Placental epithelial cell (primary cell): ENCODE results near the gene DDX21. TPM values are rescaled to one million over a fixed set of nuclear protein-coding genes. Genes with fewer than 3 reads are reported as not detected.

Source experiments
- small RNA-seq: library from RNA; depleted of rRNA; stranded (forward); fragments of <200 nt; gene quantifications from one replicate; pipeline ENCODE3, GENCODE V24; 2012
- total RNA-seq: library from RNA; depleted of rRNA; stranded (reverse); fragments of >200 nt; gene quantifications from 2 replicates; pipeline ENCODE4 v1.2.3, GENCODE V29; 2012

Gene DDX21
- 16.5 and 34.3 TPM in 2 replicates for total RNA-seq

DNA sequence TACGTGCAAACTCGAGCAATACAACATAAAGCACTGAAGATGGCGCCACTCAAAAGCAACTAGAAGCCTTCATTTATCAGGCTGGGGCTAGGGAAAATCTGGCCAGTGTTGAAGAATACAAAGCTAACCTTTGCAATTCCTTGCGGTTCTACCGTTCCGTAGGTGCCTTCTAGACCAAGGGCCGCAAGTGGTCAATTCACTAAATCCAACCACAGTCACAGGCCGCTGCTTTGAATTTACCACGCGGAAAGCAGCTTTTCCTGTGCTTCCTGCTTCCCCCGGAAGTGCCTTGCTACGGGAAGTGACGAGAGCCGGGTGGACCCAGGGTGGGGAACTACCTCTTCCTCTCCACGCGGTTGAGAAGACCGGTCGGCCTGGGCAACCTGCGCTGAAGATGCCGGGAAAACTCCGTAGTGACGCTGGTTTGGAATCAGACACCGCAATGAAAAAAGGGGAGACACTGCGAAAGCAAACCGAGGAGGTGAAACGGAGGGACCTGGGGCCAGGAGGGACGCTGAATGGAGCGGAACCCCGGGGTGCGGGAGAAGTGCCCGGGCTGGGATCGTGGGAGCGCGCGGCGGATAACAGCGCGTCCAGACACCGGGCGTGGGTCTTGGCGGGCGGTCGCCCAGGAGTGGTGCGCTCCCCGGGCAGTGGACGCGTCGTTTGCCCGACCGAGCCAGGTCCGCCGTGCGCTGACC, at the start of gene DDX21:
TSS of gene DDX21 (plus strand) at position 339 of the 701 bp plus-strand sequence. CDS start at position 395, 56 bp downstream.

DNA sequence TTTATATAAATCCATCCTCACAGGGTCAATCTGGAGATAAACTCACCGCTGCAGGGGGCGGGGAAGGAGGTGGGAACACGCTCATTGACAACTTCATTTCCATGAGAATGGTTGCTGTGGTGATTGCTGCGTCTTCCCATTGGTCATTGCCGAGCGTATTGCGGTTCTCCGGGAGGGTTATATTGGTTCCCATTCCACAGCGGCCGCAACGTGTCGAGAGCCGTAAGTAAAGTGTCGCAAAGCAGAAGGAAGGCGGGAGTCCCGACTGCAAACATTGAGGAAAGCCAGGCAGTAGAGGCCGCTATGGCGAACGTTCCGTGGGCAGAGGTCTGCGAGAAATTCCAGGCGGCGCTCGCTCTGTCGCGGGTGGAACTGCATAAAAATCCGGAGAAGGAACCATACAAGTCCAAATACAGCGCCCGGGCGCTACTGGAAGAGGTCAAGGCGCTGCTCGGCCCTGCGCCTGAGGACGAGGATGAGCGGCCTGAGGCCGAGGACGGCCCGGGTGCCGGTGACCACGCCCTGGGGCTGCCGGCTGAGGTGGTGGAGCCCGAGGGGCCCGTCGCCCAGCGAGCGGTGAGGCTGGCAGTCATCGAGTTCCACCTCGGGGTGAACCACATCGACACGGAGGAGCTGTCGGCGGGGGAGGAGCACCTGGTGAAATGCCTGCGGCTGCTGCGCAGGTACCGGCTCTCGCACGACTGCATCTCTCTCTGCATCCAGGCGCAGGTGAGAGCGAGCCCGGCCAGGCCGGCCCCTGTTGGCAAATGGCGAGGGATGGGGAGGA, 32.8 kb downstream of the DDX21 start, which contains the start of gene KIFBP:
TSS of gene KIFBP (plus strand) at position 274 of the 787 bp plus-strand sequence. CDS start at position 304, 30 bp downstream.

Small RNAs within 50 kb of the gene (small RNA-seq; reads per million reads assigned to genes)
- not detected for gene RNU6-571P

Other genes starting within 250 kb of the DDX21 start
- 49.1 and 50.1 TPM in 2 replicates for gene CCAR1, start 234.9 kb upstream of the DDX21 start, total RNA-seq
- gene STOX1, start 128.6 kb upstream of the DDX21 start, total RNA-seq = 0.22 and 0.39 TPM in 2 replicates
- gene DDX50, start 54.9 kb upstream of the DDX21 start, total RNA-seq = 43.7 and 47.9 TPM in 2 replicates
- 19.2 and 29.1 TPM in 2 replicates for gene KIFBP, start 32.6 kb downstream of the DDX21 start, total RNA-seq
- gene SRGN, start 131.9 kb downstream of the DDX21 start, total RNA-seq = 0.39 TPM in 1 of 2 replicates, not detected in the other
- 21.7 and 22.0 TPM in 2 replicates for gene VPS26A, start 168.0 kb downstream of the DDX21 start, total RNA-seq
- gene SUPV3L1, start 224.1 kb downstream of the DDX21 start, total RNA-seq = 19.4 and 19.6 TPM in 2 replicates